ENCODE results near the gene TNFSF18. TPM values are rescaled to one million over a fixed set of nuclear protein-coding genes. Genes with fewer than 3 reads are reported as not detected.

Gene TNFSF18
- total RNA-seq, 1 donor from 2014 or later: 0.91 TPM

Other genes starting within 250 kb of the TNFSF18 start
- gene TNFSF4, start 156.4 kb upstream of the TNFSF18 start, total RNA-seq: 4.3 and 8.7 TPM in 2 replicates

Data from myocyte (in vitro differentiated cells).